Activated CD4-positive, alpha-beta T cell treated with anti-CD3 and anti-CD28 coated beads, Interleukin-2, amount 10 ng/mL, durations not matched to agents 7 days and 5 days (primary cell): Measurements from ENCODE around the gene MTX1. TPM values are rescaled to one million over a fixed set of nuclear protein-coding genes. Genes with fewer than 3 reads are reported as not detected.

Experiments used
- total RNA-seq, 2 experiments: library from RNA; stranded (reverse); gene quantifications; one replicate each; pipeline ENCODE4 v1.2.3, GENCODE V29; 2021

Gene MTX1
- total RNA-seq, 2 experiments from 2014 or later = 32.8 to 37.3 TPM

Other genes starting within 250 kb of the MTX1 start
- gene PYGO2, start 246.9 kb upstream of the MTX1 start, total RNA-seq = 10 to 100 TPM; 50.0 to 50.2 TPM
- 100 to 1,000 TPM in 1 of 2 experiments, 10 to 100 TPM in 1; 75.1 to 104 TPM for gene SHC1, start 237.9 kb upstream of the MTX1 start, total RNA-seq
- gene CKS1B, start 234.0 kb upstream of the MTX1 start, total RNA-seq = 100 to 1,000 TPM; 147 to 157 TPM
- gene FLAD1, start 225.4 kb upstream of the MTX1 start, total RNA-seq = 10 to 100 TPM; 41.2 to 41.3 TPM
- 1 to 10 TPM in 1 of 2 experiments, under 1 TPM in 1; 0.85 to 1.0 TPM for gene LENEP, start 215.1 kb upstream of the MTX1 start, total RNA-seq
- 100 to 1,000 TPM; 112 to 127 TPM for gene ZBTB7B, start 205.9 kb upstream of the MTX1 start, total RNA-seq
- gene DCST2, start 174.9 kb upstream of the MTX1 start, total RNA-seq = under 1 TPM; 0.50 to 0.73 TPM
- not detected for gene DCST1, start 174.9 kb upstream of the MTX1 start, total RNA-seq
- gene ADAM15, start 157.4 kb upstream of the MTX1 start, total RNA-seq = 10 to 100 TPM; 40.2 to 45.0 TPM
- gene EFNA4, start 145.0 kb upstream of the MTX1 start, total RNA-seq = 1 to 10 TPM; 8.2 to 8.3 TPM
- 1 to 10 TPM; 2.3 to 2.7 TPM for gene EFNA3, start 129.9 kb upstream of the MTX1 start, total RNA-seq
- under 1 TPM in 1 of 2 experiments, not detected in 1; 0.15 TPM for gene EFNA1, start 80.8 kb upstream of the MTX1 start, total RNA-seq
- gene SLC50A1, start 72.8 kb upstream of the MTX1 start, total RNA-seq = 10 to 100 TPM; 37.2 to 42.3 TPM
- gene DPM3, start 68.2 kb upstream of the MTX1 start, total RNA-seq = 10 to 100 TPM; 50.1 to 58.9 TPM
- 100 to 1,000 TPM; 183 to 308 TPM for gene KRTCAP2, start 35.4 kb upstream of the MTX1 start, total RNA-seq
- 10 to 100 TPM; 14.2 to 15.5 TPM for gene TRIM46, start 34.8 kb upstream of the MTX1 start, total RNA-seq
- 10 to 100 TPM; 21.2 to 23.6 TPM for gene THBS3, start 798 bp upstream of the MTX1 start, total RNA-seq
- 10 to 100 TPM; 22.8 to 22.9 TPM for gene ENTREP3, start 46.8 kb downstream of the MTX1 start, total RNA-seq
- gene SCAMP3, start 53.7 kb downstream of the MTX1 start, total RNA-seq = 10 to 100 TPM; 88.7 to 96.4 TPM
- 100 to 1,000 TPM in 1 of 2 experiments, 10 to 100 TPM in 1; 100.0 to 104 TPM for gene CLK2, start 64.8 kb downstream of the MTX1 start, total RNA-seq
- gene HCN3, start 68.8 kb downstream of the MTX1 start, total RNA-seq = 1 to 10 TPM; 2.5 to 3.4 TPM
- not detected for gene PKLR, start 92.7 kb downstream of the MTX1 start, total RNA-seq
- 100 to 1,000 TPM; 209 to 229 TPM for gene FDPS, start 100.2 kb downstream of the MTX1 start, total RNA-seq
- gene RUSC1, start 112.2 kb downstream of the MTX1 start, total RNA-seq = 10 to 100 TPM; 30.2 to 31.6 TPM